GM12873 (cell line): ENCODE data around the gene ENTPD8.

ENCODE experiments used
- CTCF ChIP-seq: IDR thresholded peaks from 2 replicates; pipeline ENCODE4 v1.5.1; 2012; ENCODE audit warnings: low read depth, mild to moderate bottlenecking, moderate library complexity, low read length, control low read depth; ENCODE audit not compliant: insufficient read depth; ENCODE audit errors: missing control alignments

Gene ENTPD8

GRCh38 chr9:137486141-137486490, 45.0 kb upstream of the ENTPD8 start:
- no peak for TF ChIP-seq CTCF

GRCh38 chr9:137485343-137486140, 44.4 kb upstream of the ENTPD8 start:
- TF ChIP-seq CTCF, result no peak

- no peak for TF ChIP-seq CTCF
These were observed 43.6 kb upstream of the ENTPD8 start for GRCh38 chr9:137484551-137485315.

GRCh38 chr9:137482094-137482781, 41.1 kb upstream of the ENTPD8 start:
- no peak for TF ChIP-seq CTCF

GRCh38 chr9:137480686-137481683, 39.8 kb upstream of the ENTPD8 start:
- no peak for TF ChIP-seq CTCF

- no peak for TF ChIP-seq CTCF
These were observed 38.9 kb upstream of the ENTPD8 start for GRCh38 chr9:137479892-137480685.
